ENCODE results near the gene HOXC12.

Gene HOXC12

GRCh38 chr12:53995378-53996239 lies 40.9 kb downstream of the HOXC12 start:
- no peak overlapping the region for H3K4me3 ChIP-seq (ENCODE audit: low read depth, low read length)

DNA sequence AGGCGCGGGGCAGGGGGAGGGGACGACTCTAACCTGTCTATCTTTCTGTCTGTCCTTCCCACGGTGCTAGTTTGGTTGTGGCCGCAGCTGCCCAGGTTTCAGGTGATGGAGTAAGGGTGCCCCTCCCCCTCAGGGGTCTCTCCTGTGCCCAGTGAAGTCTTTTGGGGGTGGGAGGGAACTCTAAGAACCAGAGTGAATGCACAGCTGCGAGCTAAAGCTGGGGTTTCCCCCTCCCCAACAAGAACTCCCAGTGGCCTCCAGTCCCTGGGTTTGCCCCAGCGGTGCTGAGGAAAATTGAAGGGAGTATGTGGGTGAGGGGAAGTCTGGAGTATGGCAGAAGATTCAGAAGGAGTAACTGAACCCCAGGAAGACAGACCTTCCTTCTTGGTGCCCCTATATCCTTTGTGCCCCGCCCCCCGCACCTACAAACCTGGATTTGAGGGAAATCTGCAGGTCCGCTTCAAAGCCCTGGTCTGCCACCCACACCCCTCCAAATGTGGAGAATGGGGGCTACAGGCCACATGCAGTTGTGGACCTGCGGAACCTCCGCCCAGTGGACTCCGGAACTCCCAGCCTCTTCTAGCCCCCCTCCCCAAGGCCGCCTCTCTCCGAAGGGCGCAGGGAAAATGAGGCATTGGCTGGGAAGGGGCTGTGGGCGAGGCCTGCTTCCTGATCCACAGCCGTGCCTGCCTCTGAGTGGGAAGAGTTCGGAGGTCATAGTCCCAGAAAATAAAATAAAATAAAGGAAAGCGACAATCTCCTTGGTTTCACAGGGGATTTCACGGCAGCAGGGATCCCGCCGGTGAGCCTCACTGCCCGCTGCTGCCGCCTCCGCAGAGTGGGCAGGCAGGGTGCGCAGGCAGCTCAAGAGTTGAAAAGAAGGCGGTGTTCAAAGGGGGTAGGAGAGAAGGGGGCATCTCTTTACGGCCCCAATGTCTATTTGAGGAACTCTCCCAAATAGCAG lies 41.8 kb downstream of the HOXC12 start:
- no peak overlapping the region for H3K4me3 ChIP-seq (ENCODE audit: low read depth, low read length)

DNA sequence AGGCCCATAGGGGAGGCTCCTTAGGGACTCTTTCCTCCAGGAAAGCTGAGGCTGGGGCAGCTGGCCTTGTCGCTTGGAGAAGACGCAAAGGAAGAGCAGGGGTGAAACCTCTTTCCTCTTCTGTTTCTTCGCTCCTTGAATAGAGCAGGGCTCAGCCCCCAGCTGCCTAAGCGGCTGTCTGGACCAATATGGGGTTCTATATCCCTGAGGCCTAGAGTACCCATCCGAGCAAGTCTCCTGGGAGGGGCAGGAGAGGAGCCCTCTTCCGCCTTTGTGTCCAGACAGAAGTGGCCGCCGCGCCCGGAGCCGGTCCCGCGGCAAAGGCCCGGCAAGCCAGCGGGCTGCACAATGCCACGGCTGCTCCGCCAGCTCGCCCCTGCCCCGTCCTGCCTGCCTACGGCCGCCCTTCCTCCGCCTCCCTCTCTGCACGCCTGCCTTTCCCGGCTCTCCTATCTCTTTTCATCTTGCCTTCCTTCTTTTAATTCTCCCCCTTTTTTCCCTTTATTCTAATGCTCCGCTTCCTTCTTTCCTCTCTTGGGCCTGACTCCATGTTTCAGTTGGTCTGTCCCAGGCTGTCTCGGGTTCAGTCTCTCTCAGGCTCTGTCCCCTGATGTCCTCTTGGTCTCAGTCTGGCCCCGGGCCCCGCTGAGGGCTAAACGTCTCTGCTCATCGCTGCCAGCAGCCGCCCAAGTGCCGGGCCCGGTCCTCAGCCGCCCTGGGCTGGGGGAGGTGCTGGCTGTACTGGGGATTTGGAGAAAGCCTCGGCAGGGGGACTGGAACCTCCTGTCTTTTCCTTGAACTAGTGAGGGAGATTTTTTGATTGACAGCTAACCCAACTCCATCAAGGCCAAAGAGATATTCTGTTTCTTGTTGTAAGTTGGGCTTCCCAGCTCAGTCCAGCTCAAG lies 42.8 kb downstream of the HOXC12 start:
- H3K4me3 ChIP-seq (ENCODE audit: low read depth, low read length): no peak overlapping the region

GRCh38 chr12:53998110-53998899 lies 43.6 kb downstream of the HOXC12 start:
- no peak overlapping the region for H3K4me3 ChIP-seq (ENCODE audit: low read depth, low read length)

DNA sequence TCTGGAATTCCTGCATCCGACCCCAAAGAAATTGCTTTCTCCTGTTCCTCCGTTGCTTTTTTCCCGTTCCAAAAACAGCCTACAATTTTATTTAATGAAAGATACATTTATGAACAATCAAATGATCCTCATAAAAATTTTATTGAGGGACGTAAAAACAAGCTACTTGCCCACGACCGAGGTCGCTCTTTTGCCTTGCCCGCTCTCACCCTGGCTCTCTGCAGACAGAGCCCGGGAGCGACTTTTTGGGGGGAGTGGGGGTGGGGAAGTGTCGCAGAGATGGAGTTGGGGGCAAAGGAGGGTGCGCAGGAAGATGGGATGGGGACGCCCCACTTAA lies 44.2 kb downstream of the HOXC12 start:
- H3K4me3 ChIP-seq (ENCODE audit: low read depth, low read length): no peak overlapping the region

- no peak overlapping the region for H3K4me3 ChIP-seq (ENCODE audit: low read depth, low read length)
Observed at GRCh38 chr12:53999559-54000115, 44.9 kb downstream of the HOXC12 start.

- no peak within 1 kb of the TSS for H3K4me3 ChIP-seq (ENCODE audit: low read depth, low read length)
Observed at GRCh38 chr12:54000116-54001114, 45.7 kb downstream of the HOXC12 start, which contains the start of gene HOXC9. HOXC9 (plus strand) TSS chr12:54000161; CDS start chr12:54000189, 28 bp downstream.

DNA sequence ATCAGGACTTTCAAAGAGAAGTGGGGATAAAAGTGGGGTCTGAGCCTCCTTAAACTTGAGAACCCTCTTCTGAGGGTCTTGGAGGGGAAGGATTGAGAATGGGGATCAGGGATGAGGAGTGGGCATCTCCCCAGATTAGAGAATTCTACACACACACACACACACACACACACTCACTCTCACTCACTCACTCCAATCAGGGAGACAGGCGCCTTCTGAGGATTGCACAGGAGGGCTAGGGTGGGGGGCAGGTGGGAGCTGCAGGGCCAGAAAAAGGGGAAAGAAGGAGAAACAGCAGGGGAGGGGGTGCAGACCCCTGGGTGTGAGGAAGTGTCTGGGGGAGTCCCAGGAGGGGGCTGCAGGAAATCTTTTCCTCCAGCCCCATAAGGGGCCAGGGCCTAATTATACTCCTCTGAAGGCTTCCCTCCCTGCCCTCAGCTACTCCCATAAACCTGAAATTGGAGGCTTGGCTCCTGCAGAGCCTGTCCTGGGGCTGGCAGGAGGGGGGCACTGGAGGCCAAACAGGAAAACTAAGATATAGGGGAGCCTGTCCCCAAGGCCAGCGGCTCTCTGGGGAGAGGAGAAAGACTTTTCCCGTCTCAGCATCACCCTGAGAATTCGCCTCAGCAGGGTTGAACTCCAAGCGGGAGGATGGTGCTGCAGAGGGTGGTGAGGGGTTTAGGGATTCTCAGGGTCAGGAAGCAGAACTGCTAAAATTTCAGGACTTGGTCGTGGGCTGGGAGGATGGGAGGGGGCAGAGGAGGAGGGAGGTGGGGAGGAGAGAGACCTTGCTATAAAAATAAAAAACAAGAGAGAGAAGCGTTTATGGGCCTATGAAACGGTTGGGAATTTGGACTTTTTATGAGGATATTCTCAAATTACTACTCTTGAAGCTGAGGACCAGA lies 46.8 kb downstream of the HOXC12 start:
- H3K4me3 ChIP-seq (ENCODE audit: low read depth, low read length): no peak overlapping the region

- H3K4me3 ChIP-seq (ENCODE audit: low read depth, low read length): no peak overlapping the region
Observed at GRCh38 chr12:54002278-54002914, 47.7 kb downstream of the HOXC12 start.

DNA sequence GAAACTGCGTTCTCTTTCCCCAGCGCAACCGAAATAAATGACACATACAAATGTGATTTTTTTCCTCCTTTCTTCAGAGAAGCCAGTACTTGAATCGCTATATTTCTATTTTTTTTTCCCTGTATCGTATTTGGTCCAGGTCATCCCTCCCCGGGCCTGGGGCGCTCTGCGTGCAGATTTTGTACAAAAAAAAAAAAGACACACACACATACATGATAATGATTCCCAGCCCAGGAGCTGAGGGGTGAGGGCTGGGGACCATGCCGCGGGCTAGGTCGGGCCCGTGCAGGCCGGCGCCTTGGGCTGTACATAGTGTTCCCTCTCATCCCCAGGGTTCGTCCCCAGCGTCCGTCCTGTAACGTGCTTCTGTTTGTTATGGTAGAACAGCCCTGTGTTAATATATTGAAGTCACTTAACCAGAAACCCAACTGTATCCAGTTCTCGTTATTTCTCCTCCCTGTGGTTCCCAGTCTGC lies 48.2 kb downstream of the HOXC12 start:
- no peak overlapping the region for H3K4me3 ChIP-seq (ENCODE audit: low read depth, low read length)

- H3K4me3 ChIP-seq (ENCODE audit: low read depth, low read length): no peak overlapping the region
Observed at GRCh38 chr12:54003625-54004024, 48.9 kb downstream of the HOXC12 start.

GRCh38 chr12:54004063-54004840 lies 49.5 kb downstream of the HOXC12 start:
- H3K4me3 ChIP-seq (ENCODE audit: low read depth, low read length): no peak overlapping the region

GRCh38 chr12:54004841-54005530 lies 50.3 kb downstream of the HOXC12 start:
- H3K4me3 ChIP-seq (ENCODE audit: low read depth, low read length): no peak overlapping the region

- no peak overlapping the region for H3K4me3 ChIP-seq (ENCODE audit: low read depth, low read length)
Observed at GRCh38 chr12:54005531-54005852, 50.8 kb downstream of the HOXC12 start.

DNA sequence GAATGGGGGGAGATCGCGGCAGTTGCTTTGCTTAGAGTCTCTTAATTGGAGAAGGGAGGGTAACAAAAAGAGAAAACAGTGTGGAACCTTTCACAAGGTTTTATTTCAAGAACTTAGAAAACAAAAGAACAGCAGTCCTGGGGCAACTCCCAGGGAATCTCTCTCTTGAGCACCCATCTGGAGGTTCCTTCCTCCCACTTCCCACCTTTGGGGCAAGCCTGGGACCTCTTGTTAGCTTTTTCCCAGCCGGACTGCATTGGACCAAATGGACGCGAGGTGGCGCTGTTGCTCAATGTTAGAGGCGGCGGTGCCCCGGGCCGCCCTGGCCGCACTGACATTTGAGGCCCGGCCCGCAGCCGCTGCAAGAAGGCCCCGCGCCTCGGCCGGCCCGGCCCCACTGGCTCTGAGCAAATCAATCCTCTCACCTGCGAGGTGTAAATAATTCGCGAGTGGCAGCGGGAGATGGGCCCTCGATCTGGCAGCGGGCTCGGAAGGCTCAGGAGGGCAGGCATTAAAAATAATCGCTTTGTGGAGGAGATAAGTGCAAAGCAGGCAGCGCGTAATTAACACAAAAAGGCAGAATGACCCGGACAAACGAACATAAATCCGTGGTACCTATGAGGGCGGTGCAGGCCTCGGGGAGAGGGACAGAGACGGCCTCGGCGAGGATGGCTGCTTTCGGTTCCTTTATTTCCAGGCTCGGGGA lies 51.3 kb downstream of the HOXC12 start:
- H3K4me3 ChIP-seq (ENCODE audit: low read depth, low read length): no peak overlapping the region
